IPS-11a (cell line): ENCODE results near the gene HIBCH.
"Not testable (repeated sequence)": the region's sequence is repeated elsewhere in the genome, so short reads cannot be mapped to it uniquely, and the experiment has no call there.

Experiments used
- H3K4me3 ChIP-seq: one replicate; pipeline ENCODE4 v1.5.1; 2013; ENCODE audit warnings: low read depth, low read length, control low read depth

HIBCH gene

DNA sequence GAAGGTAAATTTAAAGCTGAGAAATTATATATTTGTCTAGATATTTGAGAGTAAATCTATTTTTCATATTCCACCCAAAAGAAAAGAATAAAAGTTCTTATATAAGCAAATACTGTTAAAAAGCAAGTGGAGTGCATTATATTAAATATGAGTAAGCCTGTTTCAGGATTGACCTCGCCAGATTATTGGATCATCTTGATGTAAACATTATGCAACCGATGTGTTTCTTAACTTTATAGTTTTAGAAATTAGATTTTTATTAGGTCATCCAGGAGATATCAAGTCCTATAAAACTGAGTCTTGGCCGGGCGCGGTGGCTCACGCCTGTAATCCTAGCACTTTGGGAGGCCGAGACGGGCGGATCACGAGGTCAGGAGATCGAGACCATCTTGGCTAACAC lies 156.8 kb downstream of the HIBCH start:
- H3K4me3 ChIP-seq, result no peak overlapping the region

DNA sequence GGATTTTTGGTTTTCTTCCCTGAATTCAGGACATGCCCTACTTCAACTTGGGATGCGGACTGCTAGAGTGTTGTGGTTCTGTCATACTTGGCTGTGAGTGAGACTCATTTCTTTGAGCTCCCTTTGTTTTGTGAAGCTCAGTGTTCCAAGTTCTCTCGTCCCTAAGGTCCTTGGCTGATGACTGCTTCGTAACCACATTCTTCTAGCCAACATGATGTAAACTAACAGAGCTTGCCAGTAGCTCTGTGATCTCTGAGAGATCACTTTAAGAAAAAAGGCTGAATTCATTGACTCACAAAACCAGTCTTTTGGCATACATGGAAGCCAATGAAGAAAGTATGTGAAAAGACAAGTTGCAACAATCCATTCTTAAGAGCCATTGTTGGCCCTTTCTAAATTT lies 160.2 kb downstream of the HIBCH start:
- no peak overlapping the region for H3K4me3 ChIP-seq

GRCh38 chr2:190158798-190159434 lies 160.7 kb downstream of the HIBCH start:
- no peak overlapping the region for H3K4me3 ChIP-seq

DNA sequence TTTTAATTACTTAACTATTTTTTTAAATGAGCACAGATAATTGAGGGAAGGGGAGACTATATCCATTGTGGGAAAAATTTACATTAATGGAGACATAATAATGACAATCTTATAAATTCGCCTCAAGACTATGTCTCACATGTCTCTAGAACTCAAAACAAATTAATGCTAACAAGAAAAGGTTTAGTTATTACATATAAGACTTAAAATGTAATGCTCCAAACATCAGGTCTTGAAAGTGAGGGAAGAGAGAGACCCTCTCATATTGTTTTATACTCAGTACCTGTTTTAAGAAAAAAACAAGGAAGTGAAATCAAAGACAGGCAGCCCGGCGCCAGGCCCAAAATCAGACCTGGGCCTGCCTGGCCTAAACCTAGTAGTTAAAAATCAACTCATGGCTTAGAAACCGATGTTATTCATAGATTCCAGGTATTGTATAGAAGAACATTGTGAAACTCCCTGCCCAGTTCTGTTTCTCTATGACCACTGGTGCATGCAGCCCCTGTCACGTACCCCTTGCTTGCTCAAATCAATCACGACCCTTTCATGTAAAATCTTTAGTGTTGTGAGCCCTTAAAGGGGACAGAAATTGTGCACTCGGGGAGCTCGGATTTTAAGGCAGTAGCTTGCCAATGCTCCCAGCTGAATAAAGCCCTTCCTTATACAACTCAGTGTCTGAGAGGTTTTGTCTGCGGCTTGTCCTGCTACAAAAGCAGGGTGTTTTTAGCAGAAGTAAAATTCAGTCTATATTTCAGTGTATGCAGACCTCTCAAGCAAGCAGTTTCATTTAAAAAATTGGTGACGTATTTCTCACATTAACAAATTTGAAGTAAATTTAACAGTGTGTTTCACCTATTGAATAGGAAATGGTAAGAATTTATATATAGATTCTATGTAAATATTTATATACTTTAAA lies 161.8 kb downstream of the HIBCH start:
- not testable (repeated sequence) for H3K4me3 ChIP-seq

DNA sequence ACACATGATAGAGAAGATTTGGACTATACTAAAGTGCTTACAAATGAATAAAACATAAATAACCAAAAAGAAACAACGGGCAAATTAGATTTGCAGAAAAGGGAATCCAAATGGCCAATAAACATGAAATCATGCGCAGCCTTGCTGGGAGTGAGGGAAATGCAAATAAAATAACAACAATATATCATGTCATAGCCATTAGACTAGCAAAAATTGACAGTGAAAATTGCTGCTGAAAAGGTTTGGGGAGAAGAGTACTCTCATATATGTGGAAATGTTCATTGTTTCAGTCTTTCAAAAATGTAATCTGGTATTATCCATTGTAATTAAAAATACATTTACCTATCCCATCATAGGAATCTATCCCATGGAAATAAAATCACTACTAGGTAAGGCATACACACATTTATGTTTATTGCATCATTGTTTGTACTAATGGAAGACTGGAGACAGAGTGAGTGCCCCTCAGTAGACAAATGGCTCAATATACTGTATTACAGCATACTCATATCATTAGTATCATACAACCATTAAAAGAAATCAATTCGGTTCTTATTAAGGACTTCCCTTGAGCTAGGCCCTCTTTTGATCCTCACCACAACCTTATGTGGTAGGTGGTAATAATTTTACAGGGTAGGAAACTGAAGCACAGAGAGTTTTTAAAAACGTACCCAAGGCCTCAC lies 163.0 kb downstream of the HIBCH start:
- no peak overlapping the region for H3K4me3 ChIP-seq
